Right lobe of liver (tissue), 6 donors: Measurements from ENCODE around the gene PIF1. TPM values are rescaled to one million over a fixed set of nuclear protein-coding genes. Genes with fewer than 3 reads are reported as not detected.

Experiments
- ATAC-seq, 4 donors: fragments of 200-7000 bp; cut with Tn5 transposase; one replicate each; pipeline ENCODE4 v1.9.1; 2020; ENCODE audit warnings: mild to moderate bottlenecking in 4 of 4, moderate library complexity in 4 of 4
- DNase-seq, 3 donors: peaks; one replicate each; pipeline ENCODE4 v3.0.0-alpha.2; 2020
- H3K27ac ChIP-seq, 3 donors: fragments of 200-600 bp; one replicate each; pipeline ENCODE4 v1.8.0; 2022
- H3K27me3 ChIP-seq, 2 donors: fragments of 200-600 bp; one replicate each; pipeline ENCODE4 v1.8.0; 2022
- H3K36me3 ChIP-seq, 4 donors: fragments of 200-600 bp; sonication (generic) in 1 of 4; one replicate each; pipeline versions ENCODE4 v1.5.1 to v1.8.0; 2017 to 2022; ENCODE audit warnings: control low read depth in 1 of 4
- H3K4me1 ChIP-seq, 4 donors: fragments of 200-600 bp; sonication (generic) in 1 of 4; one replicate each; pipeline versions ENCODE4 v1.5.1 to v1.8.0; 2017 to 2022; ENCODE audit warnings: control low read depth in 1 of 4
- H3K4me3 ChIP-seq, 3 donors: fragments of 200-600 bp; one replicate each; pipeline ENCODE4 v1.8.0; 2022
- H3K9me3 ChIP-seq, 4 donors: fragments of 200-600 bp; sonication (generic) in 1 of 4; one replicate each; pipeline versions ENCODE4 v1.5.1 to v1.8.0; 2017 to 2022; ENCODE audit warnings: control low read depth in 1 of 4
- POLR2A ChIP-seq: fragments of 450-650 bp; IDR thresholded peaks from one replicate; pipeline ENCODE4 v1.6.1; 2017; ENCODE audit warnings: antibody characterized with exemption, mild to moderate bottlenecking
- WGBS: methylation state at CpG from one replicate; pipeline ENCODE4 v1.1.6; 2018; ENCODE audit warnings: low coverage, low lambda C conversion rate; ENCODE audit not compliant: insufficient coverage; ENCODE audit errors: missing lambda C conversion rate; 5-methylcytosine and 5-hydroxymethylcytosine counted together
- intact Hi-C, 2 donors: fragments of 100-400 bp; cut with DNase I; formaldehyde crosslinking; loops; one replicate each; pipeline versions ENCODE4 v1.11.2 to v1.14.1; 2022
- long read RNA-seq: library from polyadenylated mRNA; unstranded; transcript quantifications from one replicate; pipeline ENCODE4 v2.0.0, GENCODE V29; 2019
- total RNA-seq, 6 experiments: library from RNA; depleted of rRNA in 2 of 6; stranded (reverse); fragments of >200 nt in 2 of 6; fragmentation: NEBNext Ultra II Directional in 3 of 6; extraction: Animal tissue kit (Norgen Biotek cat#: 25700) in 3 of 6; gene quantifications; one replicate each; pipeline versions ENCODE4 v1.1.0 to v1.2.4, GENCODE V29; 2016 to 2023
- TF ChIP-seq, protein P1 (sequence below), 4 donors: fragments of 200-600 bp in 3 of 4; fragments of 450-650 bp in 1 of 4; IDR thresholded peaks; one replicate each; pipeline versions ENCODE4 v1.5.1 to v1.8.0; 2016 to 2022; ENCODE audit warnings: antibody characterized with exemption in 4 of 4, mild to moderate bottlenecking in 2 of 4
- donor health status: DM: no; HTN: yes; CAD: no.
- donor health status: DM: no; HTN: no; CAD: no.
- donor health status: DM: no; HTN: no; CAD: no.
- donor health status: DM: no; HTN: yes; CAD: no.
- donor health status: DM: no; HTN: yes; CAD: no.

Gene PIF1, protein sequence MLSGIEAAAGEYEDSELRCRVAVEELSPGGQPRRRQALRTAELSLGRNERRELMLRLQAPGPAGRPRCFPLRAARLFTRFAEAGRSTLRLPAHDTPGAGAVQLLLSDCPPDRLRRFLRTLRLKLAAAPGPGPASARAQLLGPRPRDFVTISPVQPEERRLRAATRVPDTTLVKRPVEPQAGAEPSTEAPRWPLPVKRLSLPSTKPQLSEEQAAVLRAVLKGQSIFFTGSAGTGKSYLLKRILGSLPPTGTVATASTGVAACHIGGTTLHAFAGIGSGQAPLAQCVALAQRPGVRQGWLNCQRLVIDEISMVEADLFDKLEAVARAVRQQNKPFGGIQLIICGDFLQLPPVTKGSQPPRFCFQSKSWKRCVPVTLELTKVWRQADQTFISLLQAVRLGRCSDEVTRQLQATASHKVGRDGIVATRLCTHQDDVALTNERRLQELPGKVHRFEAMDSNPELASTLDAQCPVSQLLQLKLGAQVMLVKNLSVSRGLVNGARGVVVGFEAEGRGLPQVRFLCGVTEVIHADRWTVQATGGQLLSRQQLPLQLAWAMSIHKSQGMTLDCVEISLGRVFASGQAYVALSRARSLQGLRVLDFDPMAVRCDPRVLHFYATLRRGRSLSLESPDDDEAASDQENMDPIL
- under 1 TPM; 0.11 to 1.00 (median 0.36) TPM for total RNA-seq
- long read RNA-seq: 0 reads

DNA sequence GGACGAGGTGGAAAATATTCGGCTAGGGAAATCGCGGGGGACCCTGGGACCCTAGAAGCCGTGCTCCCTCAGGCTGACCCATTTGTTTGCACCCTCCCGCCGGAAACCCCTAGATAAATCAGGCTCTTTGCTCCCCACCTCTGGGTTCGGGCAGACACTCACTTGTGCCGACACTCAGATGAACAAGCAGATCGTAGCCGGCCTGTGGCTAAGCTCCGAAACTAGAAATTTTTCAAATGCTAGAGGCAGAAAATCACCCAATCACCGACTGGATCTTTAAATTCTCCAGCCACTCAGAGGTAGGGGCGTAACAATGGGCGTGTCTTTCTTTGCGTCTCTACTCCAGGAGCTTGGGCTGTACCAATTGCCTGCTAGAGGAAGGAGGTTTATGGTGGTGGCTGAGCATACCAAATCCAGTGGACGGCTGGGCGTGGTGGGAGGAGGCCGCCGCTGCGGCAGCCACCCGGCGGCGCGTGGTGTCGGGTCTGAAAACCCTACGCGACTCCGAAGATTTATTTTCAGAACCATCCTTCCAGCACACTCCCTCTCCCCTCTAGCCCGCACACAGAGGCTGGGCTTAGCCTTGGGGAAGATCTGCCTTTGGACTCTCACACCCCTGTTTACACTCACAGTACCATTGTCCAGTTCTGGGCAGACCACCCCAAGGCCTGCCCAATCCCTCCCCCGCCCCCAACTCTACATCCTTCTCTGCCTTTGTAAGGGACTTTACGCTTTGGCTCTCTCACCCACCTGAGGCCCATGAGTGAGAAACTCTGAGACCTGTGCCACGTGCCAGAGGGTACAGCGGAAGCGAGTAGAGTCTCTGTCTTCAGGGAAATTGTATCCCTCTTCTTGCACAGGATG, at the start of gene PIF1:
Gene PIF1 (minus strand): TSS at position 217 of the 864 bp plus-strand sequence. CDS start 1,312 bp downstream, outside the sequence.
- Histone ChIP-seq H3K4me3 (peak within 1 kb of the TSS; percentile 23 to 54 (median 23)), H3K9me3 (no peaks in the 10 kb centered on the region), H3K36me3 (no peaks in the 10 kb centered on the region), H3K27ac (peak within 1 kb of the TSS; percentile 29 to 45 (median 40)), H3K27me3 (peaks cover 0 to 5% of the 10 kb centered on the region in 2 donors), H3K4me1 (peaks cover 0 to 15% (median 2%) of the 10 kb centered on the region in 4 donors)
- peak; percentile 77 to 92 (median 84) for DNase-seq
- WGBS: 8% methylated on average over 23 of the region's 35 CpGs
- peak; percentile 98 to 99 (median 98) for ATAC-seq
- intact Hi-C loops: no loop called here
- TF ChIP-seq, protein P1, sequence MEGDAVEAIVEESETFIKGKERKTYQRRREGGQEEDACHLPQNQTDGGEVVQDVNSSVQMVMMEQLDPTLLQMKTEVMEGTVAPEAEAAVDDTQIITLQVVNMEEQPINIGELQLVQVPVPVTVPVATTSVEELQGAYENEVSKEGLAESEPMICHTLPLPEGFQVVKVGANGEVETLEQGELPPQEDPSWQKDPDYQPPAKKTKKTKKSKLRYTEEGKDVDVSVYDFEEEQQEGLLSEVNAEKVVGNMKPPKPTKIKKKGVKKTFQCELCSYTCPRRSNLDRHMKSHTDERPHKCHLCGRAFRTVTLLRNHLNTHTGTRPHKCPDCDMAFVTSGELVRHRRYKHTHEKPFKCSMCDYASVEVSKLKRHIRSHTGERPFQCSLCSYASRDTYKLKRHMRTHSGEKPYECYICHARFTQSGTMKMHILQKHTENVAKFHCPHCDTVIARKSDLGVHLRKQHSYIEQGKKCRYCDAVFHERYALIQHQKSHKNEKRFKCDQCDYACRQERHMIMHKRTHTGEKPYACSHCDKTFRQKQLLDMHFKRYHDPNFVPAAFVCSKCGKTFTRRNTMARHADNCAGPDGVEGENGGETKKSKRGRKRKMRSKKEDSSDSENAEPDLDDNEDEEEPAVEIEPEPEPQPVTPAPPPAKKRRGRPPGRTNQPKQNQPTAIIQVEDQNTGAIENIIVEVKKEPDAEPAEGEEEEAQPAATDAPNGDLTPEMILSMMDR (IDR thresholded peaks at IDR 0.05): no peak
- peak; percentile 71 for TF ChIP-seq POLR2A

DNA sequence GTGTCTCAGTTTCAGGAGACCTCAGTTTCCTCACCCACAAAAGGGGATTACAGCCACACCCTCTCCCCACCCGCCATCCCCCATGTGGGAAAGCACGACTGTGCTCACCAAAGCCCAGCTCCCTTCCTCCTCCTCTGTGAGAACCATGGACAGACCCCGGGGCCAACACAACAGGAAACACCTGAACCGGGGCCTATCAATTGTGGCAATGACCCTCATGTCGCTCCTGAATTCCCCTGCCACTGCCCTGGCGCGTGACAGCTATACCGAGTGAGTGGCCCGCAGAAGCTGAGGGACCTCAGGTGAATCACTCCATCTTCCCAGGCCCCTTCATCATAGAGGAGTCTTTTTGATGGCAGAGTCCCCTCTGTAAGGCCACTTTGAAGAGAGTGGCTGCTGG, 44.9 kb upstream of the PIF1 start:
- DNase-seq (no peak), ATAC-seq (peak in 1 of 4 donors; percentile 34)
- WGBS: 50% methylated on average over 1 of the region's 9 CpGs

DNA sequence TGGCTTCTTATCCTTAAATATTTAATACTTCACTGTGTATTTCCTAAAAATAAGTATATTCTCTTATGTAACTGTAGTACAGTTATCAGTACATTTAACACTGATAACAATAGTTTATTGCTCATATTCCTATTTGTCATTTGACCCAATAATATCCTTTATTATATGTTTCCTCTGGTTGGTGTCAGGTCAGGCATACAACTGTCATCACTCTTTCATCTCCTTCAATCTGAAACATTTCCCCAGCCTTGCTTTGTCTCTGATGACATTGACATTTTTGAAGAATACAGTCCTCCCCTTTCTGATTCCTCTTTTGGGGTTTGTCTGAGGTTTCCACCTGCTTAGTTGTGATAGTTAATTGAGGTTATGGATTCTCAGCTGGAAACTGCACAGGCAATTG, 44.1 kb upstream of the PIF1 start:
- Histone ChIP-seq H3K27me3 (no peaks in the 10 kb centered on the region), H3K4me3 (no peak overlapping the region), H3K36me3 (peaks cover 0 to 4% (median 0%) of the 10 kb centered on the region in 4 donors), H3K27ac (no peak overlapping the region), H3K9me3 (no peaks in the 10 kb centered on the region), H3K4me1 (peaks cover 0 to 4% (median 0%) of the 10 kb centered on the region in 4 donors)
- intact Hi-C loops: no loop called here
- DNase-seq (no peak), ATAC-seq (no peak)
- TF ChIP-seq, protein P1 (IDR thresholded peaks at IDR 0.05): no peak
- TF ChIP-seq POLR2A: no peak

More for the DNA sequence above, 44.9 kb upstream of the PIF1 start:
- H3K4me1 ChIP-seq: peaks cover 0 to 4% (median 0%) of the 10 kb centered on the region in 4 donors
- intact Hi-C loops: no loop called here
- no peaks in the 10 kb centered on the region for H3K27me3 ChIP-seq
- H3K27ac ChIP-seq: no peak overlapping the region
- TF ChIP-seq, protein P1 (IDR thresholded peaks at IDR 0.05): no peak
- TF ChIP-seq POLR2A: no peak
- H3K36me3 ChIP-seq: no peaks in the 10 kb centered on the region
- no peaks in the 10 kb centered on the region for H3K9me3 ChIP-seq
- H3K4me3 ChIP-seq: no peak overlapping the region

DNA sequence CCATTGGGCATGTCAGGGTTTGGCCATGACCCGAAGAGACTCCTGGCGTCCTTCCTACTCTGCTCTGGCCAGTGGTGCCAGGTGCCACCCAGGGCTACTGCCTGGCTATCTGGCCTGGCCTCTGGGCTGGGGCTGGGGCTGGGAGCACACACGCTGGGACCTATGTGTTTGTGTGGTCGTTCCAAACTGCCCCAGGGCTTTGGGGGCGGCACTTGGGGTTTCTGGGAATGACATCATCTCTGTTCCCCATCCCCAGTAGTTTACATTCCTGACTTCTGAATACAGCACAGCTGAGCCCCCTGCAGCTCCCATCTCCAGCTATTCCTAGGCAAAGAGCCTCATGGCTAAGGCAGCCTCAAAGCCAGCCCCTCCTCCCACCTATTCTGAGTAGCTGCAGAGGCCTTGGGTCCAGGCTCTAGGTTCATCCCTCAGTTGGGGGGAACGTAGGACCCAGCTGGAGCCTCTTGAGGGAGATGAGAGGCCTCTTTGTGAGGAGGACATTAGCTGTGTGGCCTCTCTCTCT, 40.6 kb upstream of the PIF1 start:
- H3K27me3 ChIP-seq: no peaks in the 10 kb centered on the region
- DNase-seq (peak in 2 of 3 donors; percentile 75 to 76), ATAC-seq (peak; percentile 60 to 92 (median 66))
- H3K4me1 ChIP-seq: peaks cover 0 to 4% (median 0%) of the 10 kb centered on the region in 4 donors
- no peak for TF ChIP-seq POLR2A
- no peak overlapping the region for H3K4me3 ChIP-seq
- intact Hi-C loops: no loop called here
- no CpG with 5 or more reads among the region's 6 CpGs for WGBS
- H3K9me3 ChIP-seq: no peaks in the 10 kb centered on the region
- H3K27ac ChIP-seq: no peak overlapping the region
- H3K36me3 ChIP-seq: peaks cover 0 to 7% (median under 1%) of the 10 kb centered on the region in 4 donors
